Breast epithelium (tissue), 4 donors: Measurements from ENCODE around the gene PTPN4. TPM values are rescaled to one million over a fixed set of nuclear protein-coding genes. Genes with fewer than 3 reads are reported as not detected.

Experiments used
- DNase-seq, 2 donors: peaks; one replicate each; pipeline ENCODE4 v3.0.0-alpha.2; 2019; ENCODE audit warnings: low spot score in 2 of 2
- H3K27ac ChIP-seq, 2 donors: fragments of 200-600 bp; sonication (generic) in 1 of 2; one replicate each; pipeline ENCODE4 v1.5.1; 2016 to 2019; ENCODE audit warnings: mild to moderate bottlenecking in 1 of 2
- H3K27me3 ChIP-seq, 2 donors: fragments of 200-600 bp; sonication (generic) in 1 of 2; one replicate each; pipeline versions ENCODE4 v1.5.1 to v1.6.0; 2017 to 2019; ENCODE audit warnings: control low read depth in 1 of 2, mild to moderate bottlenecking in 1 of 2
- H3K36me3 ChIP-seq: fragments of 200-600 bp; one replicate; pipeline ENCODE4 v1.5.1; 2019
- H3K4me1 ChIP-seq, 2 donors: fragments of 200-600 bp; sonication (generic); one replicate each; pipeline ENCODE4 v1.5.1; 2016 to 2019; ENCODE audit warnings: control low read depth in 1 of 2
- H3K4me3 ChIP-seq, 3 donors: fragments of 200-600 bp; sonication (generic); 1 replicate in 2 of 3; 2 replicates in 1 of 3; pipeline ENCODE4 v1.5.1; 2016 to 2019; ENCODE audit warnings: mild to moderate bottlenecking in 3 of 3, moderate library complexity in 2 of 3
- H3K9me3 ChIP-seq, 2 donors: fragments of 200-600 bp; sonication (generic) in 1 of 2; one replicate each; pipeline ENCODE4 v1.5.1; 2016 to 2019; ENCODE audit warnings: control low read depth in 1 of 2
- POLR2A ChIP-seq: fragments of 450-650 bp; IDR thresholded peaks from one replicate; pipeline ENCODE4 v1.6.1; 2016; ENCODE audit warnings: antibody characterized with exemption, mild to moderate bottlenecking, moderate library complexity
- POLR2AphosphoS5 ChIP-seq, 3 donors: sonication (generic); formaldehyde crosslinking; IDR thresholded peaks; one replicate each; pipeline ENCODE4 v1.6.1; 2017; ENCODE audit warnings: antibody characterized with exemption in 3 of 3
- intact Hi-C: fragments of 100-400 bp; cut with DNase I; formaldehyde crosslinking; loops from one replicate; pipeline ENCODE4 v1.15.1; 2023; ENCODE audit warnings: low total_unique reads
- total RNA-seq, 3 donors: library from RNA; depleted of rRNA; stranded (reverse); fragments of >200 nt; gene quantifications; one replicate each; pipeline ENCODE4 v1.1.0, GENCODE V29; 2016
- TF ChIP-seq, protein P1 (sequence below), 3 donors: fragments of 450-650 bp; IDR thresholded peaks; one replicate each; pipeline ENCODE4 v1.5.1; 2016 to 2017; ENCODE audit warnings: antibody characterized with exemption in 3 of 3, mild to moderate bottlenecking in 3 of 3, moderate library complexity in 3 of 3

Gene PTPN4
- total RNA-seq, 3 donors from 2014 or later = 29.1 to 49.6 (median 38.7) TPM

DNA sequence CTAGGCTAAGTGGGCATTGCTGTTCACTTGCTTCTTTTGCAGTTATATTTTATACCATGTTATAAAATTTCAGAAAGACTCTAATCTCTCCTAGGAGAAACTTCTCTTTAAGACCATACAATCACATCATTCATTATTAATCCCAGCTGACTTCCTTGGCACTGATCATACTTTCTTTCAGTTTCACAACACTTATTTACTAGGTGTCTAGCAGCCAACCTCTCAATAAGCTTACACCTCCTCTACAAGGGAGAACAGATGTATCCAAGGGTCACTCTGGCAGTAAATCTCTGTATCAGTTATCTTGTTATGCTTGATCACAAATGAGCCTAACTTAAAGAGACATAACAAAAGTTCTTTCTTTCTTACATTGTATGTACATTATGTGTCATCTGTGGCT is 183.3 kb downstream of the PTPN4 start:
- no peaks in the 10 kb centered on the region for H3K9me3 ChIP-seq
- H3K36me3 ChIP-seq = no peaks in the 10 kb centered on the region
- intact Hi-C loops = no loop called here
- H3K4me1 ChIP-seq = no peaks in the 10 kb centered on the region
- no peak overlapping the region for H3K27ac ChIP-seq
- TF ChIP-seq POLR2AphosphoS5 (IDR thresholded peaks at IDR 0.05) (no peak), POLR2A (no peak)
- TF ChIP-seq, protein P1, sequence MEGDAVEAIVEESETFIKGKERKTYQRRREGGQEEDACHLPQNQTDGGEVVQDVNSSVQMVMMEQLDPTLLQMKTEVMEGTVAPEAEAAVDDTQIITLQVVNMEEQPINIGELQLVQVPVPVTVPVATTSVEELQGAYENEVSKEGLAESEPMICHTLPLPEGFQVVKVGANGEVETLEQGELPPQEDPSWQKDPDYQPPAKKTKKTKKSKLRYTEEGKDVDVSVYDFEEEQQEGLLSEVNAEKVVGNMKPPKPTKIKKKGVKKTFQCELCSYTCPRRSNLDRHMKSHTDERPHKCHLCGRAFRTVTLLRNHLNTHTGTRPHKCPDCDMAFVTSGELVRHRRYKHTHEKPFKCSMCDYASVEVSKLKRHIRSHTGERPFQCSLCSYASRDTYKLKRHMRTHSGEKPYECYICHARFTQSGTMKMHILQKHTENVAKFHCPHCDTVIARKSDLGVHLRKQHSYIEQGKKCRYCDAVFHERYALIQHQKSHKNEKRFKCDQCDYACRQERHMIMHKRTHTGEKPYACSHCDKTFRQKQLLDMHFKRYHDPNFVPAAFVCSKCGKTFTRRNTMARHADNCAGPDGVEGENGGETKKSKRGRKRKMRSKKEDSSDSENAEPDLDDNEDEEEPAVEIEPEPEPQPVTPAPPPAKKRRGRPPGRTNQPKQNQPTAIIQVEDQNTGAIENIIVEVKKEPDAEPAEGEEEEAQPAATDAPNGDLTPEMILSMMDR (IDR thresholded peaks at IDR 0.05) = no peak
- no peak for DNase-seq
- no peak overlapping the region for H3K4me3 ChIP-seq
- no peaks in the 10 kb centered on the region for H3K27me3 ChIP-seq

DNA sequence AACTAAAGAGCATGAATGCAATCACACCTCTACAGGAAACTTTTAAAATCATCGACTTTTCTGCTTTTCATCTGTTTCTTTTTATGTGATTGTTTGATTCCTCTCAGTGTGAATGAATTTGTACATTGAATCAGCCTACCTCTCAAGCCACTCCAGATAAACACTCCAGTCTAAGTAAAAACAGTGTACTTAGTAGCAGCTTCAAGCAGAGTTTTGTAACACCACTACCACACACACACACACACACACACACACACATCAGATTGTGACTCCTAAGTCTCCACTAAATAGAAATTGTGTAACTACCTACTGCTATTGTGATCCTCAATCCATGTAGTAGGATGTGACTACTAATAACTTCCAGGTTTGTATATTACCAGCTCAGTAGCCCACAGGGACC is 187.8 kb downstream of the PTPN4 start:
- Histone ChIP-seq H3K4me3 (no peak overlapping the region), H3K4me1 (no peaks in the 10 kb centered on the region), H3K27me3 (no peaks in the 10 kb centered on the region), H3K27ac (no peak overlapping the region), H3K9me3 (no peaks in the 10 kb centered on the region), H3K36me3 (no peaks in the 10 kb centered on the region)
- intact Hi-C loops = no loop called here
- DNase-seq = no peak
- no peak for TF ChIP-seq POLR2AphosphoS5 (IDR thresholded peaks at IDR 0.05)
- TF ChIP-seq, protein P1 (IDR thresholded peaks at IDR 0.05) = no peak
- TF ChIP-seq POLR2A = no peak

DNA sequence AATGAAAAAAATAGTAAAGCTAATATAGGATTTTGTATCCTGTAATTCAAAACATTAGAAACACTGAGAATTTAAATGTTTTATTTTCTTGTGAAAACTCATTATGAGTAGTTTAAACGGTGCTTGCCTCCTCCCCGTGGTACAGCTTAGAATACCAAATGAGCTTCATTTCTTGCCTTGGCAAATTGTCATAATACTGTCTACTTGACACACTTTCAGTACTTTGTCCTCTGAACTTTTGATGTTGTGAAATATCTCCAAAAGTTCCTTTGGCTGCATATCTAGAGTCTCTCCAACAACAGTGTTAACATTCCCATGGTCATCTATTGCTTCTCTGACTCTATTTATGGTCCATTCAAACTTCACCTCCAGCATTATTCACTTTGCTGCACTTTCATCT is 191.2 kb downstream of the PTPN4 start:
- Histone ChIP-seq H3K27ac (no peak overlapping the region), H3K36me3 (no peaks in the 10 kb centered on the region), H3K4me3 (no peak overlapping the region), H3K9me3 (no peaks in the 10 kb centered on the region), H3K27me3 (no peaks in the 10 kb centered on the region), H3K4me1 (no peaks in the 10 kb centered on the region)
- TF ChIP-seq POLR2AphosphoS5 (IDR thresholded peaks at IDR 0.05) (no peak), POLR2A (no peak)
- TF ChIP-seq, protein P1 (IDR thresholded peaks at IDR 0.05) = no peak
- DNase-seq = no peak
- intact Hi-C loops = no loop called here

DNA sequence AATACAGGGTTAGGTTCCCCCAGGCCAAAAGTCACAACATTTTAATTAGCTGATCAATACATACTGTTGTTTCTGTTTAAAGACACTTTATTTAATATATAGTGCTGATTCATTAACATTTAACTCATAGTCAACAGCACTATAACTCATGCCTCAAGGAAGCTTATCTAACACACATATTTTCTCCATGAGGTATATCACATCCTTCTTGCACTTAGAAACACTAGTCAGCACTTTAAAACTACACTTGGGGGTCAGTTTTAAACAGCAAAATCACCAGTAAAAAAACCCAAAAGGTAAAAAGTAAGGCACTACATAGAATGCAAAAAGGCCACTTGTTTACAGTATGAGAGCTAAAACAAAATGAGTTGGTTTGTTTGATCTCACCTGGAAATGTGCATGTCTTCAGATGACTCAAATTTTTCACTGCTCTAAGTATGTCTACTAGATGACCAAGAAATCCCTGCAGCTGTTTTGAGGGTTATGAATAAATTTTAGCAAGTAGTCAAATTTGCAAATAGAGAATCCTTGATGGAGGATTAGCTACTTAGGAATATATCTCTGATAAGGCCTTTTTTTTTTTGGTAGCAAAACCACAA is 199.0 kb downstream of the PTPN4 start:
- Histone ChIP-seq H3K4me3 (no peak overlapping the region), H3K27me3 (no peaks in the 10 kb centered on the region), H3K9me3 (no peaks in the 10 kb centered on the region), H3K27ac (no peak overlapping the region), H3K36me3 (no peaks in the 10 kb centered on the region), H3K4me1 (no peaks in the 10 kb centered on the region)
- intact Hi-C loops = no loop called here
- TF ChIP-seq POLR2A (no peak), POLR2AphosphoS5 (IDR thresholded peaks at IDR 0.05) (no peak)
- TF ChIP-seq, protein P1 (IDR thresholded peaks at IDR 0.05) = no peak
- DNase-seq = no peak

DNA sequence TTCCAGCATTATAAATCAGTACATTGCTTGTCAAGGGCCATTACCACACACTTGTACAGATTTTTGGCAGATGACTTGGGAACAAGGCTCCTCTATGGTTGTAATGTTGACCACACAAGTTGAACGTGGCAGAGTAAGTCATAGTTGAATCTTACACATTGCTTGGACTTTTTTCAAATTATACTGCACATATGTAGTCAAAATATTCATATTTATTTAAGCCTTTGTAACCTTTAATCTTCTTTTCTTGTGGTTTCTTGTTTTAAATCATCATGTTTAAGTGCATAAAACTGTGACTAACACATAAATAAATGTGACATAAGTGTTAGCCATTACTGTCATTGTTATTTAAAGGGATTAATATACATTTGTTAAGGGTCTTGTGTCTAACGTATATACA is 201.1 kb downstream of the PTPN4 start:
- no peak for DNase-seq
- no peaks in the 10 kb centered on the region for H3K27me3 ChIP-seq
- no peaks in the 10 kb centered on the region for H3K4me1 ChIP-seq
- H3K9me3 ChIP-seq = no peaks in the 10 kb centered on the region
- no peak overlapping the region for H3K4me3 ChIP-seq
- no peak overlapping the region for H3K27ac ChIP-seq
- peaks cover 4% of the 10 kb centered on the region for H3K36me3 ChIP-seq
- intact Hi-C loops = no loop called here
- no peak for TF ChIP-seq POLR2A
- no peak for TF ChIP-seq POLR2AphosphoS5 (IDR thresholded peaks at IDR 0.05)
- TF ChIP-seq, protein P1 (IDR thresholded peaks at IDR 0.05) = no peak
